Cardiac fibroblast (primary cell): ENCODE measurements around the gene SERPINA6.
A peak's percentile ranks its signal among the peaks of the same experiment; 100 is the strongest.

Experiments
- DNase-seq, 2 donors: peaks; one replicate each; pipeline versions ENCODE4 v3.0.0 to v3.0.0-alpha.2; 2010; ENCODE audit warnings: low read depth in 2 of 2
- H3K4me3 ChIP-seq, 2 donors: replicated peaks in 1 of 2; 1 replicate in 1 of 2; 2 replicates in 1 of 2; pipeline ENCODE4 v1.5.1; 2011; ENCODE audit warnings: low read depth in 2 of 2, low read length in 2 of 2, mild to moderate bottlenecking in 2 of 2, moderate library complexity in 1 of 2
- CTCF ChIP-seq: IDR thresholded peaks from one replicate; pipeline ENCODE4 v1.5.1; 2011; ENCODE audit warnings: low read depth, mild to moderate bottlenecking, low read length, inconsistent platforms

The SERPINA6 gene

GRCh38 chr14:94344389-94344788 lies 21.3 kb upstream of the SERPINA6 start:
- TF ChIP-seq CTCF, result no peak
- no peak for DNase-seq
- H3K4me3 ChIP-seq, result no peak overlapping the region

GRCh38 chr14:94343238-94344005 lies 20.3 kb upstream of the SERPINA6 start:
- no peak overlapping the region for H3K4me3 ChIP-seq
- DNase-seq, result no peak
- TF ChIP-seq CTCF, result no peak

- no peak for TF ChIP-seq CTCF
- H3K4me3 ChIP-seq, result no peak overlapping the region
- peak; percentile 99 to 100 for DNase-seq
Observed at GRCh38 chr14:94342334-94342934, 19.3 kb upstream of the SERPINA6 start.

GRCh38 chr14:94341656-94342333 lies 18.7 kb upstream of the SERPINA6 start:
- no peak for DNase-seq
- H3K4me3 ChIP-seq, result no peak overlapping the region
- no peak for TF ChIP-seq CTCF

- no peak for TF ChIP-seq CTCF
- no peak overlapping the region for H3K4me3 ChIP-seq
- DNase-seq, result no peak
Observed at GRCh38 chr14:94340533-94340932, 17.4 kb upstream of the SERPINA6 start.

- no peak for DNase-seq
- no peak for TF ChIP-seq CTCF
- H3K4me3 ChIP-seq, result no peak overlapping the region
Observed at GRCh38 chr14:94338023-94338422, 14.9 kb upstream of the SERPINA6 start.
